ENCODE measurements around the gene USHBP1. TPM values are rescaled to one million over a fixed set of nuclear protein-coding genes. Genes with fewer than 3 reads are reported as not detected.

The USHBP1 gene
- total RNA-seq, 1 experiment from 2014 or later, result 6.4 TPM

GRCh38 chr19:17202713-17203112 lies 61.8 kb downstream of the USHBP1 start:
- Histone ChIP-seq H3K4ac (ENCODE audit: low read depth, low read length) (no peak overlapping the region), H3K27me3 (ENCODE audit: insufficient read depth, low read length) (no peaks in the 10 kb centered on the region), H2BK12ac (ENCODE audit: insufficient read length, low read depth, low read length) (no peak overlapping the region), H4K20me1 (ENCODE audit: control insufficient read depth, insufficient read depth, insufficient read length) (peaks cover 2% of the 10 kb centered on the region), H3K9ac (ENCODE audit: extremely low read depth, insufficient read length, low read length) (no peak overlapping the region), H4K5ac (ENCODE audit: insufficient read length, low read depth, low read length) (no peak overlapping the region), H4K91ac (ENCODE audit: insufficient read length, low read depth, low read length) (no peak overlapping the region), H3K79me2 (ENCODE audit: insufficient read depth, low read length) (no peaks in the 10 kb centered on the region), H3K14ac (ENCODE audit: insufficient read depth, low read length) (no peak overlapping the region), H4K8ac (replicated peaks; ENCODE audit: insufficient read length, low read depth, low read length) (no peak overlapping the region), H3K18ac (ENCODE audit: insufficient read length, low read depth, low read length) (no peak overlapping the region), H3K4me2 (ENCODE audit: insufficient read depth, insufficient read length, low read length) (no peak overlapping the region), H3T11ph (ENCODE audit: low read length) (no peak overlapping the region), H2BK15ac (ENCODE audit: low read depth, low read length) (no peak overlapping the region), H3K27ac (ENCODE audit: insufficient read length, low read depth, low read length) (no peak overlapping the region), H2BK120ac (ENCODE audit: low read depth, low read length, poor library complexity, severe bottlenecking) (no peak overlapping the region), H3K9me3 (ENCODE audit: control insufficient read depth, low read depth, low read length) (no peaks in the 10 kb centered on the region), H3K23ac (ENCODE audit: insufficient read length, low read depth, low read length) (no peak overlapping the region), H2AK5ac (ENCODE audit: insufficient read length, low read length) (no peak overlapping the region), H3K4me1 (ENCODE audit: insufficient read depth, low read length) (no peaks in the 10 kb centered on the region), H2BK20ac (ENCODE audit: low read depth, low read length, poor library complexity, severe bottlenecking) (no peak overlapping the region), H2BK5ac (ENCODE audit: insufficient read length, low read length) (no peak overlapping the region), H3K79me1 (ENCODE audit: insufficient read depth, low read depth, low read length, poor library complexity, severe bottlenecking) (no peaks in the 10 kb centered on the region), H3K23me2 (ENCODE audit: insufficient read length, low read depth, low read length, poor library complexity, severe bottlenecking) (no peaks in the 10 kb centered on the region), H2AFZ (ENCODE audit: low read length) (no peak overlapping the region), H3K56ac (ENCODE audit: insufficient read length, low read depth, low read length) (no peak overlapping the region)
- TF ChIP-seq CTCF (conservative IDR thresholded peaks at IDR 0.05), result no peak
- Mint-ChIP-seq H3K36me3 (ENCODE audit: insufficient read depth in 1 of 3, low read depth in 3 of 3) (peaks cover 50 to 74% (median 53%) of the 10 kb centered on the region in 3 experiments), H3K27me3 (ENCODE audit: low read depth) (no peaks in the 10 kb centered on the region), H3K9me3 (no peaks in the 10 kb centered on the region), H3K4me1 (no peaks in the 10 kb centered on the region), H3K4me3 (no peak overlapping the region), H3K27ac (no peak overlapping the region; a peak in 1 of 7 replicates)
- WGBS (ENCODE audit: extremely low coverage, insufficient read length, low lambda C conversion rate), result no CpG with 5 or more reads among the region's 17 CpGs
- DNase-seq, result no peak

Data from H9 (cell line).